MM.1S (cell line): ENCODE results near the gene ATP13A5.

Experiments
- CTCF ChIP-seq: fragments of 300-600 bp; sonication (generic); IDR thresholded peaks from 2 replicates; pipeline ENCODE4 v1.5.1; 2016; ENCODE audit warnings: antibody characterized with exemption, low read length, mixed read lengths
- EZH2phosphoT487 ChIP-seq: fragments of 300-600 bp; sonication (generic); IDR thresholded peaks from 2 replicates; pipeline ENCODE4 v1.6.1; 2018; ENCODE audit warnings: antibody characterized with exemption, low read length

GRCh38 chr3:193231201-193231600, 147.4 kb downstream of the ATP13A5 start:
- no peak for TF ChIP-seq CTCF
- no peak for TF ChIP-seq EZH2phosphoT487
